ENCODE data around the gene CAMK2A. TPM values are rescaled to one million over a fixed set of nuclear protein-coding genes. Genes with fewer than 3 reads are reported as not detected.

CAMK2A gene
- polyA plus RNA-seq, 1 of the 3 experiments (the other 2 are of a cell fraction) = 0.10 TPM

- TF ChIP-seq PBX3 (IDR thresholded peaks at IDR 0.05) (no peak), FOXM1 (IDR thresholded peaks at IDR 0.05; ENCODE audit: low read depth) (no peak), MXI1 (IDR thresholded peaks at IDR 0.05; ENCODE audit: low read depth, low read length) (no peak), IRF3 (IDR thresholded peaks at IDR 0.05; ENCODE audit: low read depth, low read length) (no peak), RAD21 (IDR thresholded peaks at IDR 0.05; ENCODE audit: low read length) (no peak), RXRA (IDR thresholded peaks at IDR 0.05; ENCODE audit: borderline replicate concordance, low read depth) (no peak), RFX5 (IDR thresholded peaks at IDR 0.05; ENCODE audit: low read length) (no peak), JUND (IDR thresholded peaks at IDR 0.05) (no peak), CTCF (IDR thresholded peaks at IDR 0.05) (no peak), REST (IDR thresholded peaks at IDR 0.05; ENCODE audit: low read depth, low read length) (no peak), RCOR1 (IDR thresholded peaks at IDR 0.05; ENCODE audit: low read length) (no peak), YY1 (IDR thresholded peaks at IDR 0.05; ENCODE audit: low read depth) (no peak), MEF2A (IDR thresholded peaks at IDR 0.05; ENCODE audit: borderline replicate concordance, low read depth) (no peak), FOXJ3 (CRISPR knock-in tag; IDR thresholded peaks at IDR 0.05) (no peak), CHD2 (IDR thresholded peaks at IDR 0.05; ENCODE audit: low read length, partially characterized antibody) (no peak), NFIC (IDR thresholded peaks at IDR 0.05; ENCODE audit: borderline replicate concordance) (no peak)
- H3K27me3 ChIP-seq (ENCODE audit: insufficient read depth) = peaks cover 39% of the 10 kb centered on the region
- CTCF ChIA-PET = interaction anchor here (0.6 to 2.0 kb wide), 5 partner anchors 9 to 101 kb away, joined by 3 to 7 read pairs (median 3); no protein-coding TSS in a partner anchor
These were observed 98.6 kb downstream of the CAMK2A start for GRCh38 chr5:150190987-150191386.

More at GRCh38 chr5:150190987-150191386, 98.6 kb downstream of the CAMK2A start:
- Histone ChIP-seq H3F3A (replicated peaks; ENCODE audit: insufficient read depth) (no peaks in the 10 kb centered on the region), H3K9ac (no peak overlapping the region), H3K27ac (ENCODE audit: low read depth in 2 of 2, low read length in 1 of 2) (no peak overlapping the region), H3K4me3 (ENCODE audit: low read depth in 2 of 2, low read length in 1 of 2) (no peak overlapping the region), H4K20me1 (ENCODE audit: insufficient read depth) (no peaks in the 10 kb centered on the region), H3K36me3 (replicated peaks in 1 of 2; ENCODE audit: control insufficient read depth in 1 of 2, insufficient read depth in 2 of 2, low read length in 1 of 2) (no peaks in the 10 kb centered on the region), H3K79me2 (ENCODE audit: insufficient read depth) (no peaks in the 10 kb centered on the region), H3K4me2 (no peak overlapping the region), H3K4me1 (ENCODE audit: control insufficient read depth in 1 of 2, insufficient read depth in 2 of 2, low read depth in 1 of 2, low read length in 1 of 2) (peaks cover 0 to 4% of the 10 kb centered on the region in 2 experiments; a peak in 1 of 4 replicates), H3K9me2 (no peaks in the 10 kb centered on the region), H3K9me3 (no peaks in the 10 kb centered on the region), H2AFZ (ENCODE audit: low read depth) (no peak overlapping the region)
- POLR2A ChIA-PET = interaction anchor here (0.6 kb wide), 1 partner anchor 33 kb away, joined by 5 read pairs; no protein-coding TSS in a partner anchor
- WGBS (ENCODE audit: low lambda C conversion rate) = 0% methylated on average over 1 of the region's 2 CpGs
- no peak for DNase-seq
